Vagina (tissue), 2 donors: ENCODE data around the gene UROS. TPM values are rescaled to one million over a fixed set of nuclear protein-coding genes. Genes with fewer than 3 reads are reported as not detected.

Experiments used
- DNase-seq, 2 donors: peaks; one replicate each; pipeline ENCODE4 v3.0.0-alpha.2; 2017; ENCODE audit errors: extremely low spot score in 2 of 2
- H3K27ac ChIP-seq: fragments of 200-600 bp; sonication (generic); one replicate; pipeline ENCODE4 v1.5.1; 2019
- H3K27me3 ChIP-seq: fragments of 200-600 bp; sonication (generic); one replicate; pipeline ENCODE4 v1.5.1; 2019
- H3K36me3 ChIP-seq, 2 donors: fragments of 200-600 bp; sonication (generic); one replicate each; pipeline ENCODE4 v1.5.1; 2017 to 2019
- H3K4me1 ChIP-seq: fragments of 200-600 bp; sonication (generic); one replicate; pipeline ENCODE4 v1.5.1; 2019
- H3K4me3 ChIP-seq, 2 donors: fragments of 200-600 bp; sonication (generic); 1 replicate in 1 of 2; 2 replicates in 1 of 2; pipeline ENCODE4 v1.5.1; 2016 to 2019
- H3K9me3 ChIP-seq: fragments of 200-600 bp; sonication (generic); one replicate; pipeline ENCODE4 v1.5.1; 2019
- CTCF ChIP-seq, 3 experiments: fragments of 450-650 bp in 2 of 3; fragments of 200-600 bp in 1 of 3; sonication (generic) in 1 of 3; IDR thresholded peaks; one replicate each; pipeline ENCODE4 v1.5.1; 2017 to 2019; ENCODE audit warnings: antibody characterized with exemption in 3 of 3, mild to moderate bottlenecking in 2 of 3, moderate library complexity in 2 of 3
- POLR2A ChIP-seq, 2 donors: fragments of 450-650 bp; IDR thresholded peaks; one replicate each; pipeline ENCODE4 v1.6.1; 2017; ENCODE audit warnings: antibody characterized with exemption in 2 of 2, mild to moderate bottlenecking in 2 of 2, moderate library complexity in 2 of 2
- POLR2AphosphoS5 ChIP-seq, 2 donors: sonication (generic); formaldehyde crosslinking; IDR thresholded peaks; one replicate each; pipeline ENCODE4 v1.9.0; 2017; ENCODE audit warnings: antibody characterized with exemption in 2 of 2, mild to moderate bottlenecking in 2 of 2, low read depth in 1 of 2; ENCODE audit not compliant: insufficient read depth in 1 of 2
- intact Hi-C: fragments of 100-400 bp; cut with DNase I; formaldehyde crosslinking; loops from one replicate; pipeline ENCODE4 v1.15.1; 2023
- total RNA-seq: library from RNA; depleted of rRNA; stranded (reverse); fragments of >200 nt; gene quantifications from one replicate; pipeline ENCODE4 v1.2.3, GENCODE V29; 2016

Gene UROS
- total RNA-seq, 1 donor from 2014 or later: 20.9 TPM

- H3K36me3 ChIP-seq: peaks cover 0 to 20% of the 10 kb centered on the region in 2 donors
- DNase-seq: no peak
Observed at GRCh38 chr10:125845617-125846016, 22.6 kb upstream of the UROS start.

GRCh38 chr10:125844751-125845221 lies 21.7 kb upstream of the UROS start:
- TF ChIP-seq POLR2AphosphoS5 (IDR thresholded peaks at IDR 0.05; ENCODE audit: insufficient read depth in 1 of 2, low read depth in 1 of 2): no peak
- no peak for TF ChIP-seq POLR2A (IDR thresholded peaks at IDR 0.05)
- TF ChIP-seq CTCF (IDR thresholded peaks at IDR 0.05): no peak
- intact Hi-C loops: no loop called here
- no peak overlapping the region for H3K4me3 ChIP-seq
- H3K9me3 ChIP-seq: no peaks in the 10 kb centered on the region
- H3K36me3 ChIP-seq: peaks cover 0 to 29% of the 10 kb centered on the region in 2 donors
- H3K27ac ChIP-seq: no peak overlapping the region
- no peak for DNase-seq
- no peaks in the 10 kb centered on the region for H3K27me3 ChIP-seq
- no peaks in the 10 kb centered on the region for H3K4me1 ChIP-seq

More at GRCh38 chr10:125845617-125846016, 22.6 kb upstream of the UROS start:
- H3K4me1 ChIP-seq: no peaks in the 10 kb centered on the region
- H3K9me3 ChIP-seq: no peaks in the 10 kb centered on the region
- intact Hi-C loops: no loop called here
- H3K4me3 ChIP-seq: no peak overlapping the region
- TF ChIP-seq POLR2A (IDR thresholded peaks at IDR 0.05): no peak
- TF ChIP-seq POLR2AphosphoS5 (IDR thresholded peaks at IDR 0.05; ENCODE audit: insufficient read depth in 1 of 2, low read depth in 1 of 2): no peak
- H3K27me3 ChIP-seq: no peaks in the 10 kb centered on the region
- no peak overlapping the region for H3K27ac ChIP-seq

GRCh38 chr10:125843603-125844329 lies 20.7 kb upstream of the UROS start:
- Histone ChIP-seq H3K36me3 (peaks cover 0 to 26% of the 10 kb centered on the region in 2 donors), H3K9me3 (no peaks in the 10 kb centered on the region), H3K27ac (no peak overlapping the region), H3K4me1 (no peaks in the 10 kb centered on the region), H3K4me3 (no peak overlapping the region), H3K27me3 (no peaks in the 10 kb centered on the region)
- intact Hi-C loops: no loop called here
- no peak for DNase-seq
- no peak for TF ChIP-seq CTCF (IDR thresholded peaks at IDR 0.05)
- no peak for TF ChIP-seq POLR2AphosphoS5 (IDR thresholded peaks at IDR 0.05; ENCODE audit: insufficient read depth in 1 of 2, low read depth in 1 of 2)
- TF ChIP-seq POLR2A (IDR thresholded peaks at IDR 0.05): no peak

DNA sequence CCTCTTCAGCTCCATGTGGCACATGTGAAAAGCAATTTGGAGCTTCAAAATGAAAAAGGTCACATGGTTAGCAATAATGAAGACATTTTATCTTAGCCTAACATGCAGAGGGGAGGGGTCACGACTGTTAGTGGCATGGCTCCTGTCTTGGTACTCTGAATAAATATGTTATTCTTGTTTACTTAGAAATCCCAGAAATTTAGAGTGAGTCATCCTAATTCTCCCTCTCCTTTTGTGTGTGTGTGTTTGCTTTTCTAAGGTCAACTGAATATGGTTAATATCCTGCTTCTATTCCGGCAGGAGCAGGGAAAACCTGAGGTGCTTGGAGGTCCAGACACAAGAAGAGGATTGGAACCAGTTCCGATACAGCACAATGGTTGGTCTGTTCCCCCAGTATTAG lies 17.9 kb upstream of the UROS start:
- no peak overlapping the region for H3K4me3 ChIP-seq
- H3K36me3 ChIP-seq: peaks cover 0 to 53% of the 10 kb centered on the region in 2 donors
- intact Hi-C loops: no loop called here
- no peaks in the 10 kb centered on the region for H3K4me1 ChIP-seq
- TF ChIP-seq POLR2AphosphoS5 (IDR thresholded peaks at IDR 0.05; ENCODE audit: insufficient read depth in 1 of 2, low read depth in 1 of 2) (no peak), CTCF (IDR thresholded peaks at IDR 0.05) (no peak), POLR2A (IDR thresholded peaks at IDR 0.05) (no peak)
- H3K9me3 ChIP-seq: no peaks in the 10 kb centered on the region
- H3K27me3 ChIP-seq: no peaks in the 10 kb centered on the region
- DNase-seq: no peak
- no peak overlapping the region for H3K27ac ChIP-seq

- Histone ChIP-seq H3K36me3 (peaks cover 0 to 58% of the 10 kb centered on the region in 2 donors), H3K4me3 (no peak overlapping the region), H3K27me3 (no peaks in the 10 kb centered on the region), H3K27ac (no peak overlapping the region), H3K9me3 (no peaks in the 10 kb centered on the region), H3K4me1 (no peaks in the 10 kb centered on the region)
- DNase-seq: no peak
- no peak for TF ChIP-seq POLR2AphosphoS5 (IDR thresholded peaks at IDR 0.05; ENCODE audit: insufficient read depth in 1 of 2, low read depth in 1 of 2)
- TF ChIP-seq CTCF (IDR thresholded peaks at IDR 0.05): no peak
- no peak for TF ChIP-seq POLR2A (IDR thresholded peaks at IDR 0.05)
- intact Hi-C loops: no loop called here
Observed at GRCh38 chr10:125840406-125840805, 17.3 kb upstream of the UROS start.
